ENCODE results near the gene TLE1.
"Not testable (repeated sequence)": the region's sequence is repeated elsewhere in the genome, so short reads cannot be mapped to it uniquely, and the experiment has no call there.

Gene TLE1

DNA sequence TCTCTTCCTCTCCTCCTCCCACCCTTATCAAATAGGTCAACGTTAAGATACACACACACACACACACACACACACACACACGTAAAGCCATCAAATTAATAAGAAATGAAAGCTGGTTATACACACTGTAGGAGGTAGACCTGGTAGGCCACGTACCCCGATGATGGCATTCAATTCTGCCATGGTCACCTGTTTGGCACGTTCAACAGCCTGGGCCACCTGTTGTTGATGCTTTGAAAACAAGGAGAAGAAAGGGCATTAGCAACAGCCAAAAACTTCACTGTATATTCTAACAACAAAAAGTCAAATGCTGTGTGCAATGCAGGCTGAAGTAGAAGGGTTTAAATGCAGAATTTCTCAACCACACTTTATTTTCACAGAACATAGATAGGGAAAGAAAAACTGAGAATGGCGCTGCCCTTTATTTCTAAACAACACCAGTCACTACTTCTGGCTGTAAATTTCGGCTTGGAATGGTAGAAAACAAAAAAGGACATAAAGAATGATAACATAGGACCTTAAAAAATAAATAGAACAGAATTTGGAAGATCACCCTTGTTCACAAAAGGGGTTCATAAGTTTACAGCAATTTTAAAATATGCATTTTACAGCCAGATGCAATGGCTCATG is 37.2 kb downstream of the TLE1 start:
- DNase-seq, result no peak

GRCh38 chr9:81650586-81651515 is 38.5 kb downstream of the TLE1 start:
- DNase-seq, result no peak

GRCh38 chr9:81649475-81650240 is 39.7 kb downstream of the TLE1 start:
- DNase-seq, result no peak

GRCh38 chr9:81648891-81649290 is 40.5 kb downstream of the TLE1 start:
- no peak for DNase-seq

- no peak for DNase-seq
Observed at GRCh38 chr9:81646337-81646736, 43.0 kb downstream of the TLE1 start.

DNA sequence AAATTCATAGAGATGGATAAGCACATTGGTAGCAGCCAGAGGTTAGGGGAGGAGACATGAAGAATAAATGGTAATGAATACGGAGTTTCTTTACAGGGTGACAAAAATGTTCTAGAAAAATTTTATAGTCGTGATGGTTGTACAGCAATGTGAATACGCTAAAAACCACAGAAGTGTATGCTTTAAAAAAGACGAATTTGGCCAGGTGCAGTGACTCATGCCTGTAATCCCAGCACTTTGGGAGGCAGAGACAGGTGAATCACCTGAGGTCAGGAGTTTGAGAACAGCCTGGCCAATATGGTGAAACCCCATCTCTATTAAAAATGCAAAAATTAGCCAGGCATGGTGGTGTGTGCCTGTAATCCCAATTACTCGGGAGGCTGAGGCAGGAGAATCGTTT is 44.8 kb downstream of the TLE1 start:
- not testable (repeated sequence) for DNase-seq

- no peak for DNase-seq
Observed at GRCh38 chr9:81637276-81637675, 52.1 kb downstream of the TLE1 start.

DNA sequence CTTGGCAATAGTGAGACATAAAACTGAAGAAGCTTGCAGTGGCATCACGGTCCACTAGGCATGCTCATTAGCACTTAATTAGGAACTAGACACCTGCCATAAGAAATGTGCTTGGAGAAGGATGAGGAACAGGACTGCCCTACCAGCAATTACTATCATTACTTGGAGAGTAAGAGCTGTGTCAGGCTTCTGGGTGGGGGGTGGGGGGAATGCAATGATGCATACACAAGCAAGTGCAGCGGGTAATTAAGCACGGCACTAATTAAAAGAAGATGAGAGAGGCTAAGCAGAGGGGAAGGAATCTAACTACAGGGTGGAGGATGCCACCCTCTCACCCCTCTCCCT is 53.1 kb downstream of the TLE1 start:
- DNase-seq, result no peak

DNA sequence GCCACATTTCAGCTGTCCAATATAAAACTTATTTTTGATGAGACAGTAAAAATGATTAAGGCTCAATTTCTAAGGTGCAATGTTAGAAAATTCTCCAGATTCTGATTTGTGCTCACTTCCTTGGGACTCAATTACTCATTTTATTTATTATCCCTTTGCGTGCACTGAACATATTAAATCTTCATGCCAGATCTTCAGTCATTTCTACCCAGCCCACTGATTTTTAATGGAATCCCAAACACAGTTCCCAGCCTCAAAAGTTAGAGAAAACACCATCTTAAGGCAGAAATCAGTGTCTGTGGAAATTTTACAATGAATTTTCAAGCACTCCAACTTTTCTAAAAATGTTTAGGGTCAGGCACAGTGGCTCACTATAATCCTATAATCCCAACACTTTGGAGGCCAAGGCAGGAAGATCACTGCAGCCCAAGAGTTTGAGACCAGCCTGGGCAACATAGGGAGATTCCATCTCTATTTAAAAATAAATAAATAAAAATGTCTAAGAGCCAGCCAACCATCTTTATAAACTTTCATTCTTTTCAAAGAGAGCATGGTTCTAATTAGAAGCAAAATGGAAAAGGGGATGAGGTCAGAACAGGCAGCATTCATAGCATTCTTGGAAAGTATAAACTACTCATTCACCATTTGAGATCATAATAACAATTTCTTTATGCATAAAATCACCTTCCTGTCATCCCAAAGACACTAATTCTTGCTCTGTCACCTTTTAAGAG is 53.7 kb downstream of the TLE1 start:
- DNase-seq, result no peak

- no peak for DNase-seq
Observed at GRCh38 chr9:81634915-81635516, 54.3 kb downstream of the TLE1 start.

DNA sequence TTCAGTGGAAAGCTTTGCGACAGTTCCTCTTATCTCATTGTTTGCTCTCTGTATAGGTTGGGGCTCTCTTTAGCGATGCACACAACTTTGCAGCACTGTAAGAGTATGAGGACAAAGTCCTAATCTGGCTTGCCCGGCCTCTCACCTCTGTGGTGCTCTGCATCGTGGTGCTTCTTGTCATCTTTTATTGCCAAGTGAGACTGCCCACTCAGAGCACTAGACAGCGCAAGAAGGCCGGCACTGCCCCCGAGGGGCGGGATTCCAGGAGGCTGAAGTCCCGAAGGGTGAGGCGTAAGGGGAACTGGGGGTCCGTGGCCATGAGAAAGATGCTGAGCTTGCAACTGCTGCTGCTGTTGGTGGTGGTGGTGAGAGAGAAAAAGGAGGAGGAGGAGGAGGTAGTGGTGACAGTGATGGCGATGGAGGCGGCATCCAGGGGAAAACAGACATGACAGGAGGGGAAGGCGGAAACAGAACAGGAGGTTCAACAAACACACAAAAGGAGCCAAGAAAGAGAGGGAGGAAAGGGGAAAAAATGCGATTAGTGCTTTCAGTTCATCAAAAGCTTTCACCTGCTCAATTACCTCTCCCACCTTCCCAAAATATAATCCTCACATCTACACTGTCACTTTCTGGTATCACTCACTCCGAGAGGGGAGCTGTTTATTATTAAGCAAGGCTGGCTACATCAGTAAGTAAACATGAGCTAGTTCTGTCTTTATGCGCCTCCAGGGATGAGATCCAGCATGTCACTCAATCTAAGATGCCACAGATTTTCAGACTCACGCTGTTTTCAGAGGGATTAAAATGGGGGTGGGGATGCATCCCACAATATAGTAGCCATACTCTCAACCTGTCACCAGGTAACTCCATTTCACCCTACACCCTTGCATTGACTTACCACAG is 55.1 kb downstream of the TLE1 start:
- DNase-seq, result no peak

GRCh38 chr9:81632599-81632998 is 56.7 kb downstream of the TLE1 start:
- no peak for DNase-seq

GRCh38 chr9:81631218-81631745 is 58.1 kb downstream of the TLE1 start:
- DNase-seq, result no peak

GRCh38 chr9:81629440-81629839 is 59.9 kb downstream of the TLE1 start:
- DNase-seq, result no peak

DNA sequence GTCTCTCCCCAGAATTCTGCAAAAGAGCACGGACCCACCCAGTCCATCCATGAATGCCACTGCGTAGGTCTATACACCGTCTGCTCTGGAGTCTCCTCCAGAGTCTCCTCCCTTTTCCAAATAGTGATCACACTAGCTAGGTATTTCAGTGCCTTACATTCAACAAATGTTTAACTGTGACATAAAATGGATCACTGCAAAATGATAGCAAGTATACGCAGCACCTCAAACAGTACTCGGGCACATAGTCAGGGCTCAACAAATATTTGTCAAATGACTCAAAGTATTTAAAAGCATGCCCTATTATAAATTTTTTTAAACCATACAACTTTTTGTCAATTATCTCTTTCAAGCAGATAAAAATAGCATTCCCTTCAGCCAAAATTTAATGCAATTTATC is 60.5 kb downstream of the TLE1 start:
- no peak for DNase-seq

DNA sequence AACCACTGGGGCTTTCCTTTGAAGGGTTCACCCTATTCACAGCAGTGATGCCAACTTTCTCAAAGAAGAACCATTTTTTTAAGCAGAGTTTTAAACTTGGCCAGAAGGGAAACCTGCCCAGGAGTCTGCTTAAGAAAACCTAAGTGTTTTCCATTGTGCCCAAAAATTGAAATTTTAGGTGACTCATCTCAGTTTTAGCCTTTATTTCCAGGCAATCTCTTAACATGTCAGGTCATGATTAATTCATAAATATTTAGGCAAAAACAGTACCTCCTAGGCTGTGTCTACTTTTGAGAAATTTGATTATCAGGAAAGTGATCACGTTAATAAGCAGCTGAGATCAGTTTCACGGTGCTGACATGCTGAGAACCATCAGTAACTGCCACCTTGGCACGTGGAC is 61.9 kb downstream of the TLE1 start:
- DNase-seq, result no peak

DNA sequence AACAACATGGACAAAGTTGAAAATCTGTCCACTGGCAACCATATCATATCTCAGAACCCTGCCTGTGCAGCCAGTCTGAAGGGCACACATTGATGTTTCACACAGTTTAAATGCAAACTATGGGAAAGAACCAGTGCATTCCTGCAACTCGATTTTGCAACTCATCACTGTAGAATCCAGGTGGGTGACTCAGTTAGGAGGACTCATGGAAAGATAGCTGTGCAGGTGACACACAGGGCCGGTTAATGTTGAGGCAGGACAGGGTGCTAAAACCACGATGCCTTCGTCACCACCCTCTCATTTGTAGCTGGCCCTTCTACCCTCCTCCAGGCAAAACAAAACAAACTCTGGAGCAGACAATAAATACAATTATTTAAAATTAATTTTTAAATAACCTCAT is 62.8 kb downstream of the TLE1 start:
- DNase-seq, result no peak

DNA sequence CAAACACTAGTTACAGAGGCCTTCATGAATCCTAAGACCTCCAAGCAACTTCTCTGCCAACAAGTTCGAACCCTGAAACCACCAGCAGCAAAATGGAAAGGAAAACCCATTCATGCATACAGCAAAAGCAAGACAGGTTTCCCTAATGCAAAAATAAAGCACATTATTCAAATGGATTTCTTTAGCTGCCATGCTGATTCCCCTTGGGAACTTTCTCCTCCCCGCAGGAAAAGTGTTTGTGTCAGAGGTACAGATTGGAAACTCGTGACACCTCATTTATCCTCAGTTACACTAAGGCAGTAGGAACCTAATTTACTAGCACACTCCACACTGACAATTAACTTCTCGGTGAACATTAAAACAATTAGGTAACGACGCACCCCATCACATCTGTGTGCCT is 63.4 kb downstream of the TLE1 start:
- no peak for DNase-seq

- no peak for DNase-seq
Observed at GRCh38 chr9:81623778-81624177, 65.6 kb downstream of the TLE1 start.

DNA sequence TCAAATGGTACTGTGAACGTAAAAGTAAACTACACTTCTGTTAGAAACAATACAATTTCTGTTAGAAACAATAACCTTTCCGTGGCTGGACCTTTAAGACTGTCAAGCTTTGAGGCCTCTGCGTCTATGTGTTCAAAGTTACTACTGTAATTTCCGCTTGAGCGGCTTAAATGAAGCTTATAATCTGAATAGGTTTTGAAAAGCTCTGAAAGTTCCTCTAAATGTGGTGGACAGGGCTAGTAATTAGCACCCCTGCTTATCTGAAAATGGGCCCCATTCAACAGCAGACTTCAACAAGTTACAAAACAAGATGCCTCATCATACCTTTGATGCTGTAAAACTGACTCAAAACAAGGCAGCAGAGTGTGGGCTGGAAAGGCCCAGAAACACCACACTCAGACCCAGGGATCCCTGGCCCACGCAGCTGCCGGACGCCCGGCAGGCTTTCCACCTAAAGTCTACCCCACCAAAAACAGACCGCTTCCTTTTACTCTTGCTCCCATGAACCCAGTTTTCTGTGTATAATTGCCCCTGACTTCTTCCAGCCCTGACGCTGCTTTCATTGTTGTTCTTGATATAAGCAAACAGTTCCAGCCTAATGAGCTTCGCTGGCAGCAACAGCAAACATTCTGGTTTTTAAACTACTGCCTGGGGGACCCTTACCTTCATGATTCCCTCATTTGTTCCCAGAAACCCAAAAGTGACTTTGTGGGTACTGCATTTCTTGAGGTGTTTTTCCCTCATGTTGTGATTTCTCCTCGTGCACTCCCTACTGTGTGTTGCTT is 66.7 kb downstream of the TLE1 start:
- DNase-seq, result no peak
